ENCODE results near the gene IL26. TPM values are rescaled to one million over a fixed set of nuclear protein-coding genes. Genes with fewer than 3 reads are reported as not detected.

IL26 gene
- total RNA-seq, 1 experiment from 2014 or later, result not detected

DNA sequence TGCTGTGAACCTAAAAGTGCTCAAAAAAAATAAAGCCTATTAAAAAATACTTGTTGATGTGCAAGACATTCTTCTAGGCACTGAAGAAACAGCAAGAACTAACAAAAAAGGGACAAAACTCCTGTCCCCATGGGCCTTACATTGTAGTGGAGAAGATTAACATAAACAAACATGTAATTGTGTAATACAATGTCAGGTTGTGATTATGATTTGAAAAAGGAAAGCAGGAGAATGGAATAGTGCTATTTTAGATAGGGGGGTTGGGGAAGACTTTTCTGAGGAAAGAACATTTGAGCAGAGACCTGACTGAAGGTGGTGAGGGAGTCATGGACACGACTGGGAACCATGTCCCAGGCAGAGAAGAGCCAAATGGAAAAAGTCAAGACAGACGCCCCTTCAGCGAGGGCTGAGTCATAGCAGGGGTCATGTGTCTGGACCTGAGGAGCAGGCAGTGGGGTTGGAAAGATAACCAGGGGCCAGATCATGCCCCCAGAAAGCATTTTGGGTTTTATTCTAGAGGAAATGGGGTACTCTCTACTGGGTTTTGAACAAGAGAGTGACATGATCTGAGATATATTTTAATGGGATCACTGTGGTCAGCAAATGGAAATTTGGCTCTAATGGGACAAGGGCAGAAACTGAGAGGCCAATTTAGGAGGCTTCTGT is 46.7 kb downstream of the IL26 start:
- DNase-seq, result no peak
- ChIA-PET POLR2A (ENCODE audit: unreplicated experiment) (interaction anchor here (0.6 kb wide), 1 partner anchor 90 kb away, joined by 4 read pairs; no protein-coding TSS in a partner anchor), CTCF (no interaction called here)
- Histone ChIP-seq H2AFZ (no peak overlapping the region), H3K9me2 (ENCODE audit: insufficient read depth) (no peaks in the 10 kb centered on the region), H3K9me3 (ENCODE audit: insufficient read depth, low read depth) (no peaks in the 10 kb centered on the region), H3K4me3 (no peak overlapping the region), H3K27ac (no peak overlapping the region), H3K4me1 (replicated peaks; ENCODE audit: insufficient read depth) (no peaks in the 10 kb centered on the region), H3K36me3 (ENCODE audit: low read depth) (no peaks in the 10 kb centered on the region), H4K20me1 (ENCODE audit: insufficient read depth) (no peaks in the 10 kb centered on the region), H3K27me3 (ENCODE audit: insufficient read depth, low read depth) (no peaks in the 10 kb centered on the region), H3K79me2 (ENCODE audit: low read depth) (no peaks in the 10 kb centered on the region), H3K4me2 (no peak overlapping the region), H3F3A (ENCODE audit: insufficient read depth, low read depth) (no peaks in the 10 kb centered on the region)
- TF ChIP-seq CTCF (conservative IDR thresholded peaks at IDR 0.05) (no peak), EZH2 (IDR thresholded peaks at IDR 0.05; ENCODE audit: low read depth) (no peak)
- intact Hi-C loops (cut with micrococcal nuclease; ENCODE audit: unreplicated experiment), result no loop called here
- BruUV-seq (replicated peaks), result no TSS peak

DNA sequence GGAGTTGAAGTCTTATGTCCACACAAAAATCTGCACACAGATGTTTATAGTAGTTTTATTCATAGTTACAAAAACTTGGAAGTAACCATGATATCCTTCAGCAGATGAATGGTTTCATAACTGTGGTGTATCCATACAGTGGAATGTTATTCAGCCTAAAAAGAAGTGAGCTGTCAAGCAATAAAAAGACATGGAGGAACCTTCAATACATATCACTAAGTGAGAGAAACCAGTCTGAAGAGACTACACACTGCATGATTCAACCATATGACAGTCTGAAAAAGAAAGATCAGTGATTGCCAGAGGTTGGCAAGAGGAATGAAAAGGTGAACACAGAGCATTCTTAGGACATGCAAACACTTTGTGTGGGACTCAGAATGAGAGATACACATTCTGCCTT is 47.4 kb downstream of the IL26 start:
- no peaks in the 10 kb centered on the region for H3K9me2 ChIP-seq (ENCODE audit: insufficient read depth)
- POLR2A ChIA-PET (ENCODE audit: unreplicated experiment), result interaction anchor here (0.6 kb wide), 1 partner anchor 89 kb away, joined by 4 read pairs; no protein-coding TSS in a partner anchor

GRCh38 chr12:68177562-68177961 is 48.0 kb downstream of the IL26 start:
- H3K9me2 ChIP-seq (ENCODE audit: insufficient read depth), result no peaks in the 10 kb centered on the region
- ChIA-PET POLR2A (ENCODE audit: unreplicated experiment) (no interaction called here), CTCF (interaction anchor here (0.7 kb wide), 1 partner anchor 189 kb away, joined by 4 read pairs; no protein-coding TSS in a partner anchor)
- no peak overlapping the region for H2AFZ ChIP-seq
- H3K9me3 ChIP-seq (ENCODE audit: insufficient read depth, low read depth), result no peaks in the 10 kb centered on the region
- no peak for TF ChIP-seq CTCF (conservative IDR thresholded peaks at IDR 0.05)
- no peak for TF ChIP-seq EZH2 (IDR thresholded peaks at IDR 0.05; ENCODE audit: low read depth)
- H3K4me3 ChIP-seq, result no peak overlapping the region
- no peaks in the 10 kb centered on the region for H3K36me3 ChIP-seq (ENCODE audit: low read depth)
- DNase-seq, result no peak
- intact Hi-C loops (cut with micrococcal nuclease; ENCODE audit: unreplicated experiment), result no loop called here
- H3K4me1 ChIP-seq (replicated peaks; ENCODE audit: insufficient read depth), result no peaks in the 10 kb centered on the region
- no peaks in the 10 kb centered on the region for H3K27me3 ChIP-seq (ENCODE audit: insufficient read depth, low read depth)
- no peaks in the 10 kb centered on the region for H3F3A ChIP-seq (ENCODE audit: insufficient read depth, low read depth)
- H3K27ac ChIP-seq, result no peak overlapping the region
- no TSS peak for BruUV-seq (replicated peaks)
- H3K4me2 ChIP-seq, result no peak overlapping the region
- H3K79me2 ChIP-seq (ENCODE audit: low read depth), result no peaks in the 10 kb centered on the region
- no peaks in the 10 kb centered on the region for H4K20me1 ChIP-seq (ENCODE audit: insufficient read depth)

More for the DNA sequence above, 47.4 kb downstream of the IL26 start:
- Histone ChIP-seq H3K79me2 (ENCODE audit: low read depth) (no peaks in the 10 kb centered on the region), H3K36me3 (ENCODE audit: low read depth) (no peaks in the 10 kb centered on the region), H4K20me1 (ENCODE audit: insufficient read depth) (no peaks in the 10 kb centered on the region), H3K4me2 (no peak overlapping the region), H3K4me1 (replicated peaks; ENCODE audit: insufficient read depth) (no peaks in the 10 kb centered on the region), H3F3A (ENCODE audit: insufficient read depth, low read depth) (no peaks in the 10 kb centered on the region), H3K27me3 (ENCODE audit: insufficient read depth, low read depth) (no peaks in the 10 kb centered on the region), H3K4me3 (no peak overlapping the region), H2AFZ (no peak overlapping the region), H3K9me3 (ENCODE audit: insufficient read depth, low read depth) (no peaks in the 10 kb centered on the region), H3K27ac (no peak overlapping the region)
- TF ChIP-seq EZH2 (IDR thresholded peaks at IDR 0.05; ENCODE audit: low read depth) (no peak), CTCF (conservative IDR thresholded peaks at IDR 0.05) (no peak)
- no peak for DNase-seq
- no TSS peak for BruUV-seq (replicated peaks)
- intact Hi-C loops (cut with micrococcal nuclease; ENCODE audit: unreplicated experiment), result no loop called here
- CTCF ChIA-PET, result no interaction called here

All from PC-9 (cell line).